Thoracic aorta (tissue), 2 donors: ENCODE data around the gene MIB1. TPM values are rescaled to one million over a fixed set of nuclear protein-coding genes. Genes with fewer than 3 reads are reported as not detected.

Experiments used
- ATAC-seq: fragments of 150-250 bp; one replicate; pipeline ENCODE4 v1.8.0; 2017; ENCODE audit warnings: low read depth; ENCODE audit not compliant: insufficient number of reproducible peaks, low FRiP score
- DNase-seq: peaks from one replicate; pipeline ENCODE4 v3.0.0-alpha.2; 2020; ENCODE audit warnings: low spot score
- H3K27ac ChIP-seq, 2 donors: fragments of 200-600 bp; sonication (generic); 1 replicate in 1 of 2; 2 replicates in 1 of 2; pipeline ENCODE4 v1.5.1; 2016; ENCODE audit warnings: mild to moderate bottlenecking in 2 of 2, moderate library complexity in 2 of 2
- H3K27me3 ChIP-seq: fragments of 200-600 bp; sonication (generic); replicated peaks from 2 replicates; pipeline ENCODE4 v1.6.0; 2016; ENCODE audit warnings: mild to moderate bottlenecking; ENCODE audit not compliant: insufficient read depth
- H3K36me3 ChIP-seq: fragments of 200-600 bp; sonication (generic); one replicate; pipeline ENCODE4 v1.5.1; 2016
- H3K4me1 ChIP-seq, 2 donors: fragments of 200-600 bp; sonication (generic); 1 replicate in 1 of 2; 2 replicates in 1 of 2; pipeline versions ENCODE4 v1.5.1 to v1.6.0; 2016; ENCODE audit warnings: low read depth in 2 of 2, mild to moderate bottlenecking in 1 of 2; ENCODE audit not compliant: control insufficient read depth in 1 of 2
- H3K4me3 ChIP-seq: fragments of 200-600 bp; sonication (generic); 2 replicates; pipeline ENCODE4 v1.5.1; 2016; ENCODE audit warnings: mild to moderate bottlenecking
- H3K9me3 ChIP-seq: fragments of 200-600 bp; sonication (generic); 2 replicates; pipeline ENCODE4 v1.5.1; 2016
- CTCF ChIP-seq: fragments of 200-600 bp; sonication (generic); IDR thresholded peaks from one replicate; pipeline ENCODE4 v1.5.1; 2019; ENCODE audit warnings: antibody characterized with exemption
- total RNA-seq, 2 donors: library from RNA; depleted of rRNA; stranded (reverse); fragments of >200 nt; gene quantifications; one replicate each; pipeline versions ENCODE4 v1.1.0 to v1.2.3, GENCODE V29; 2016

Gene MIB1
- total RNA-seq, result 10 to 100 TPM; 37.9 to 53.6 TPM

GRCh38 chr18:21740538-21741311 is at the start of gene MIB1:
Gene MIB1, plus strand, starts transcription at chr18:21740792. Its CDS starts 792 bp downstream, at chr18:21741584.
- H3K4me3 ChIP-seq, result peak within 1 kb of the TSS; percentile 89

DNA sequence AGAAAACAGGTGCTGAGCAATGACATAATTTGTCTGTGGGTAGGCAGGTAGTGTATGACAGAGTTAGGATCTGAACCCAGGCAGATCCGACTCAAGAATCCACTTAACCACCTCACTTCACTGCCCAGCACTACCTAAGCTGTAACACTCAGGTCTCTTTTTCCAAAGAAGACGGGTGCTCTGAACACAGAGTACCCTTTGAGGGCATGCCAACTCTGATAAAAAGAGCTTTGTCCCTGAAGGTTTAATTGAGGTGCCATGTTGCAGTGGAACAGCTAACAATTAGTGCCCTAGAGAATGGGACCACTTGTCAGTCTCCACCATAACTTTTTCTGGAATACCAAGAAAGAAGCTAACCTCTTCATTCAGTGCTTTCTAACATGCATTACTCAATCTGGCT is 47.3 kb upstream of the MIB1 start:
- TF ChIP-seq CTCF, result no peak
- ATAC-seq (no peak), DNase-seq (no peak)
- no peaks in the 10 kb centered on the region for H3K4me1 ChIP-seq
- no peaks in the 10 kb centered on the region for H3K27me3 ChIP-seq
- no peak overlapping the region for H3K4me3 ChIP-seq
- no peak overlapping the region for H3K27ac ChIP-seq
- H3K9me3 ChIP-seq, result peaks cover 6% of the 10 kb centered on the region
- H3K36me3 ChIP-seq, result peaks cover 4% of the 10 kb centered on the region

More at GRCh38 chr18:21740538-21741311, at the start of gene MIB1:
- Histone ChIP-seq H3K27ac (peak within 1 kb of the TSS; percentile 97 to 99), H3K27me3 (no peaks in the 10 kb centered on the region), H3K4me1 (peaks cover 13 to 23% of the 10 kb centered on the region in 2 donors), H3K36me3 (no peaks in the 10 kb centered on the region), H3K9me3 (no peaks in the 10 kb centered on the region)
- TF ChIP-seq CTCF, result no peak
- ATAC-seq (peak; percentile 98), DNase-seq (peak; percentile 92)

DNA sequence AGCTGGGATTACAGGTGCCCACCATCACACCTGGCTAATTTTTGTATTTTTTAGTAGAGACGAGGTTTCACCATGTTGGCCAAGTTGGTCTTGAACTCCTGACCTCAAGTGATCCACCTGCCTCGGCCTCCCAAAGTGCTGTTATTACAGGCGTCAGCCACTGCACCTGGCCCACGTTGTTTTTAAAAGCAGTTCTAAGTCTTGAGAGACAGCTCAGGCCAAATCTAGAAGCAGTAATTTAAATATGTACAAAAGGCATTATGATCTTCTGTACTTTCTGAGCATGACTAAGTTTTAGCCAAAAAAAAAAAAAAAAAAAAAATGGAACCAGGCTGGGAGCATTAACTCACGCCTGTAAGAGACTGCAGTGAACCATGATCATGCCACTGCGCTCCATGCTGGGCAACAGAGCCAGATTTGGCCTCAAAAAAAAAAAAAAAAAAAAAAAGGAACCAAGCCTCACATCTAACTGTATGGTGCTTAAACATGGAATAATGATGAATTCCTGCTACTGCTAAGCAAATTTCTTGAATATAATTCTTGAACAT is 40.0 kb upstream of the MIB1 start:
- Histone ChIP-seq H3K9me3 (no peaks in the 10 kb centered on the region), H3K27ac (no peak overlapping the region), H3K27me3 (no peaks in the 10 kb centered on the region), H3K4me1 (peaks cover 4 to 8% of the 10 kb centered on the region in 2 donors), H3K4me3 (no peak overlapping the region), H3K36me3 (no peaks in the 10 kb centered on the region)
- ATAC-seq (no peak), DNase-seq (no peak)
- no peak for TF ChIP-seq CTCF

DNA sequence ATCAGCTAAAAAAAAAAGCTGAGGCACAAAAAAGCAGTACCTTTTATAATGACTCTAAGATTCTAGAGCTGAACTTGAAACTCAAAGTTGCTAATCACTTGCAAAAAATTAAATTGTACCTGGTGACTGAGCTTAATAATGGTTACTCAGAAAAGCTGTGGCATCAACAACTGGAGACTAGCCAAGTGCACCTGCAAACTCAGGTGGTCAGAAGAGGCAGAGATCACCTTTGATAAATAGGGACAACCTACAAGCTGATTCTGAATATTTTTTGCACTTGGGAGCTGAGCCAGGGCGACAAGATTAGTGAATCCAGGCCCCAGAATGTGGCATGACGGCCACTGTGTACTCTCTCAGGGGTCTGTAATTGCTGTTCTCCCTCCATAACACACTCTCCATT is 39.0 kb upstream of the MIB1 start:
- H3K4me1 ChIP-seq, result peaks cover 4 to 11% of the 10 kb centered on the region in 2 donors
- H3K4me3 ChIP-seq, result no peak overlapping the region
- no peaks in the 10 kb centered on the region for H3K9me3 ChIP-seq
- TF ChIP-seq CTCF, result no peak
- no peak overlapping the region for H3K27ac ChIP-seq
- no peak for DNase-seq
- no peaks in the 10 kb centered on the region for H3K27me3 ChIP-seq
- H3K36me3 ChIP-seq, result no peaks in the 10 kb centered on the region
- no peak for ATAC-seq

- Histone ChIP-seq H3K27ac (no peak overlapping the region), H3K27me3 (no peaks in the 10 kb centered on the region), H3K4me1 (peaks cover 4 to 11% of the 10 kb centered on the region in 2 donors), H3K9me3 (no peaks in the 10 kb centered on the region), H3K36me3 (no peaks in the 10 kb centered on the region), H3K4me3 (peak overlapping the region; percentile 91)
- no peak for TF ChIP-seq CTCF
- no peak for ATAC-seq
- DNase-seq, result no peak
Observed at GRCh38 chr18:21702602-21703001, 38.0 kb upstream of the MIB1 start.
